Adrenal gland (tissue), 5 donors: Measurements from ENCODE around the gene KLF16.

Source experiments
- CTCF ChIP-seq, 6 experiments: fragments of 450-650 bp in 4 of 6; fragments of 200-600 bp in 2 of 6; sonication (generic) in 1 of 6; IDR thresholded peaks; 1 replicate in 5 of 6; 2 replicates in 1 of 6; pipeline versions ENCODE4 v1.5.1 to v1.8.0; 2016 to 2021; ENCODE audit warnings: antibody characterized with exemption in 6 of 6, mild to moderate bottlenecking in 2 of 6, moderate library complexity in 1 of 6
- POLR2A ChIP-seq, 2 donors: fragments of 450-650 bp; IDR thresholded peaks; one replicate each; pipeline ENCODE4 v1.6.1; 2017; ENCODE audit warnings: antibody characterized with exemption in 2 of 2, mild to moderate bottlenecking in 2 of 2, moderate library complexity in 1 of 2
- donor health status: DM: no; HTN: no; CAD: no.

- TF ChIP-seq CTCF (IDR thresholded peaks at IDR 0.05) (no peak), POLR2A (IDR thresholded peaks at IDR 0.05) (peak in 1 of 2 donors; percentile 46)
Observed at GRCh38 chr19:1822210-1822609, 41.2 kb downstream of the KLF16 start.
